CD4-positive, alpha-beta T cell (primary cell): ENCODE measurements around the gene MIR17HG. TPM values are rescaled to one million over a fixed set of nuclear protein-coding genes. Genes with fewer than 3 reads are reported as not detected.

Experiments used
- ATAC-seq: fragments of 200-7000 bp; cut with Tn5 transposase; one replicate; pipeline ENCODE4 v1.10.0; 2022; ENCODE audit warnings: mild to moderate bottlenecking; ENCODE audit not compliant: poor library complexity
- CTCF ChIA-PET: fragments of 350-600 bp; sonication (Branson Sonifier 250); formaldehyde crosslinking; loops from one replicate; lab custom pipeline; 2021; ENCODE audit warnings: antibody characterized with exemption, inconsistent platforms; lab: Charles Lee
- POLR2A ChIA-PET: fragments of 350-600 bp; sonication (Branson Sonifier 250); formaldehyde crosslinking; loops from one replicate; lab custom pipeline; 2021; ENCODE audit warnings: antibody characterized with exemption, inconsistent platforms; lab: Charles Lee
- DNase-seq, 14 experiments: peaks; one replicate each; pipeline ENCODE4 v3.0.0-alpha.2; 2013 to 2020; ENCODE audit warnings: mixed read lengths in 2 of 14
- H3K27ac ChIP-seq, 2 donors: one replicate each; pipeline versions ENCODE4 v1.5.1 to v1.7.0; 2013; ENCODE audit warnings: low read length in 2 of 2, low read depth in 1 of 2, mild to moderate bottlenecking in 1 of 2
- H3K27me3 ChIP-seq, 2 experiments: 1 replicate in 1 of 2; 2 replicates in 1 of 2; pipeline versions ENCODE4 v1.6.1 to v1.7.0; 2013; ENCODE audit warnings: low read length in 2 of 2, control low read depth in 1 of 2, mild to moderate bottlenecking in 1 of 2, moderate library complexity in 1 of 2; ENCODE audit not compliant: insufficient read depth in 2 of 2, control insufficient read depth in 1 of 2
- H3K36me3 ChIP-seq: one replicate; pipeline ENCODE4 v1.6.1; 2013; ENCODE audit warnings: low read length, control low read depth; ENCODE audit not compliant: insufficient read depth
- H3K4me1 ChIP-seq: one replicate; pipeline ENCODE4 v1.6.1; 2013; ENCODE audit warnings: low read length, control low read depth; ENCODE audit not compliant: insufficient read depth
- H3K4me3 ChIP-seq: one replicate; pipeline ENCODE4 v1.5.1; 2013; ENCODE audit warnings: mild to moderate bottlenecking, low read length, moderate library complexity
- H3K9me3 ChIP-seq, 2 experiments: 1 replicate in 1 of 2; 2 replicates in 1 of 2; pipeline versions ENCODE4 v1.6.1 to v1.7.0; 2013; ENCODE audit warnings: low read length in 2 of 2, mild to moderate bottlenecking in 2 of 2, control low read depth in 1 of 2, moderate library complexity in 1 of 2; ENCODE audit not compliant: control insufficient read depth in 1 of 2, insufficient read depth in 1 of 2
- H3K27ac Mint-ChIP-seq: one replicate; pipeline ENCODE4 v1.8.0; 2020; ENCODE audit warnings: mixed read lengths
- H3K27me3 Mint-ChIP-seq: one replicate; pipeline ENCODE4 v1.8.0; 2021; ENCODE audit warnings: mixed read lengths
- H3K36me3 Mint-ChIP-seq: one replicate; pipeline ENCODE4 v1.8.0; 2021; ENCODE audit warnings: low read depth, mixed read lengths
- H3K4me1 Mint-ChIP-seq: one replicate; pipeline ENCODE4 v1.8.0; 2021; ENCODE audit warnings: low read depth, mixed read lengths
- H3K4me3 Mint-ChIP-seq: one replicate; pipeline ENCODE4 v1.8.0; 2020; ENCODE audit warnings: mild to moderate bottlenecking, mixed read lengths
- H3K9me3 Mint-ChIP-seq: one replicate; pipeline ENCODE4 v1.8.0; 2020; ENCODE audit warnings: mixed read lengths
- intact Hi-C, 2 experiments: fragments of 100-400 bp; cut with DNase I in 1 of 2; cut with micrococcal nuclease in 1 of 2; formaldehyde crosslinking; loops; one replicate each; pipeline versions ENCODE4 v1.15.1 to v1.9.0; 2023 to 2025; cut with DNase I, micrococcal nuclease
- total RNA-seq, 174 experiments: library from RNA in 2 of 174; stranded (reverse) in 2 of 174; gene quantifications; one replicate each; pipeline ENCODE4 v1.2.3 and lab custom pipeline; 2021 to 2026
- TF ChIP-seq, protein P1 (sequence below): fragments of 200-600 bp; IDR thresholded peaks from one replicate; pipeline ENCODE4 v1.8.0; 2022; ENCODE audit warnings: antibody characterized with exemption, mild to moderate bottlenecking

Gene MIR17HG
- total RNA-seq, 2 experiments from 2014 or later: 6.0 to 6.6 TPM

- TF ChIP-seq, protein P1, sequence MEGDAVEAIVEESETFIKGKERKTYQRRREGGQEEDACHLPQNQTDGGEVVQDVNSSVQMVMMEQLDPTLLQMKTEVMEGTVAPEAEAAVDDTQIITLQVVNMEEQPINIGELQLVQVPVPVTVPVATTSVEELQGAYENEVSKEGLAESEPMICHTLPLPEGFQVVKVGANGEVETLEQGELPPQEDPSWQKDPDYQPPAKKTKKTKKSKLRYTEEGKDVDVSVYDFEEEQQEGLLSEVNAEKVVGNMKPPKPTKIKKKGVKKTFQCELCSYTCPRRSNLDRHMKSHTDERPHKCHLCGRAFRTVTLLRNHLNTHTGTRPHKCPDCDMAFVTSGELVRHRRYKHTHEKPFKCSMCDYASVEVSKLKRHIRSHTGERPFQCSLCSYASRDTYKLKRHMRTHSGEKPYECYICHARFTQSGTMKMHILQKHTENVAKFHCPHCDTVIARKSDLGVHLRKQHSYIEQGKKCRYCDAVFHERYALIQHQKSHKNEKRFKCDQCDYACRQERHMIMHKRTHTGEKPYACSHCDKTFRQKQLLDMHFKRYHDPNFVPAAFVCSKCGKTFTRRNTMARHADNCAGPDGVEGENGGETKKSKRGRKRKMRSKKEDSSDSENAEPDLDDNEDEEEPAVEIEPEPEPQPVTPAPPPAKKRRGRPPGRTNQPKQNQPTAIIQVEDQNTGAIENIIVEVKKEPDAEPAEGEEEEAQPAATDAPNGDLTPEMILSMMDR: no peak
- no peaks in the 10 kb centered on the region for H3K36me3 Mint-ChIP-seq
- H3K4me1 Mint-ChIP-seq: no peaks in the 10 kb centered on the region
- H3K27ac ChIP-seq: no peak overlapping the region
- H3K9me3 ChIP-seq: no peaks in the 10 kb centered on the region
- no peaks in the 10 kb centered on the region for H3K9me3 Mint-ChIP-seq
- no peak for ATAC-seq
- POLR2A ChIA-PET: no interaction called here
- CTCF ChIA-PET: no interaction called here
- intact Hi-C loops: no loop called here
- H3K36me3 ChIP-seq: no peaks in the 10 kb centered on the region
- H3K4me3 ChIP-seq: no peak overlapping the region
- H3K27ac Mint-ChIP-seq: no peak overlapping the region
- H3K27me3 ChIP-seq: peaks cover 0 to 8% of the 10 kb centered on the region in 2 experiments
- DNase-seq: no peak
- peaks cover 5% of the 10 kb centered on the region for H3K27me3 Mint-ChIP-seq
- H3K4me1 ChIP-seq: no peaks in the 10 kb centered on the region
- no peak overlapping the region for H3K4me3 Mint-ChIP-seq
Measured at GRCh38 chr13:91307887-91308286, 39.6 kb upstream of the MIR17HG start.

DNA sequence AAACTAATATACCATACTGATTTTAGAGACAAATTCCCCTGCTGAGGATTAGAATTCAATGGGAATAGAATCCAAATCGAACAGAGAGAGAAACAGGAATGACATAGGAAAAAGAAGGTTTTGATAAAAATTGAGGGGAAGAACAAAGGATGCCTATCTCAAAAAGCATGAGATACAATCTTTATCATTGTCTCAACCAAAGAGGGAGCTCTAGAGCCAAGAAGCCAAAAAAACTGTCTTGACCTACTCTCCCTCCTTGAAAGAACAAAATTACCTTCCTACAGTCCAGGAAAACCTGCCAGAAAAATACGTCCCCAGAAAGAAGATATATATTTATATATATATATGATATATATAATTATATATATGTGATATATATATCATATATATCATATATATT lies 39.2 kb upstream of the MIR17HG start:
- no peak overlapping the region for H3K27ac ChIP-seq
- POLR2A ChIA-PET: no interaction called here
- Mint-ChIP-seq H3K36me3 (no peaks in the 10 kb centered on the region), H3K27ac (no peak overlapping the region), H3K4me3 (no peak overlapping the region), H3K27me3 (peaks cover 9% of the 10 kb centered on the region), H3K4me1 (no peaks in the 10 kb centered on the region), H3K9me3 (no peaks in the 10 kb centered on the region)
- no peaks in the 10 kb centered on the region for H3K36me3 ChIP-seq
- peaks cover 0 to 8% of the 10 kb centered on the region in 2 experiments for H3K27me3 ChIP-seq
- intact Hi-C loops: no loop called here
- H3K4me3 ChIP-seq: no peak overlapping the region
- ATAC-seq: no peak
- DNase-seq: peak in 3 of 14 experiments; percentile 9 to 19 (median 16)
- CTCF ChIA-PET: no interaction called here
- H3K4me1 ChIP-seq: no peaks in the 10 kb centered on the region
- no peaks in the 10 kb centered on the region for H3K9me3 ChIP-seq
- TF ChIP-seq, protein P1: no peak

DNA sequence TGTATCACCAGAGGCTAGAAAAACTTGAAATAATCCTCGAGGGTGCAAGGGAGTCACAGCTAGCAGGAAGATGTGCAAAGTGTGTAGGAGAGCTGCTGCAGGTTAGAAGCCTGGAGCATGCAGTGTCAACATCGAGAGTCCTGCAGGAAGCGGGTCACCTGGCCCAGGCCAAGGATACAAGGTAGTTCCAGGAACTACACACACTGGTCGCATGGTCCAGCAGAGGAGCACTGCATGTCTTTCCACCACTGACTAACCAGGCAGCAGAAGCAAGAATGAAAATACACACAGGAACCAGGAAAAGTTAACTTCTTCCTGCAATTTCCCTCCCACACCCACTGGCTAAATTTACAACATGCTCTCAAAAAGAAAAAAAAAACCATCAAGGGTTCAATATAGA lies 36.0 kb upstream of the MIR17HG start:
- DNase-seq: no peak
- Histone ChIP-seq H3K27ac (no peak overlapping the region), H3K4me1 (no peaks in the 10 kb centered on the region), H3K27me3 (peaks cover 0 to 15% of the 10 kb centered on the region in 2 experiments), H3K9me3 (no peaks in the 10 kb centered on the region), H3K4me3 (no peak overlapping the region), H3K36me3 (no peaks in the 10 kb centered on the region)
- Mint-ChIP-seq H3K36me3 (no peaks in the 10 kb centered on the region), H3K27me3 (peaks cover 17% of the 10 kb centered on the region), H3K9me3 (no peaks in the 10 kb centered on the region), H3K4me1 (no peaks in the 10 kb centered on the region), H3K4me3 (no peak overlapping the region), H3K27ac (no peak overlapping the region)
- intact Hi-C loops: loop anchor here (5.0 kb wide), 2 partner anchors 96 to 411 kb away; no protein-coding TSS in a partner anchor
- ChIA-PET CTCF (no interaction called here), POLR2A (no interaction called here)
- no peak for ATAC-seq
- TF ChIP-seq, protein P1: no peak
